Rectal smooth muscle tissue (tissue), 1 donor: Measurements from ENCODE around the gene DNAJB6.
"Not testable (repeated sequence)": the region's sequence is repeated elsewhere in the genome, so short reads cannot be mapped to it uniquely, and the experiment has no call there.

ENCODE experiments used
- H3K27ac ChIP-seq: one replicate; pipeline ENCODE4 v1.7.0; 2013; ENCODE audit warnings: low read depth, low read length, inconsistent platforms
- H3K27me3 ChIP-seq: one replicate; pipeline ENCODE4 v1.7.0; 2013; ENCODE audit warnings: low read length; ENCODE audit not compliant: control insufficient read depth, insufficient read depth
- H3K36me3 ChIP-seq: one replicate; pipeline ENCODE4 v1.7.0; 2013; ENCODE audit warnings: low read length; ENCODE audit not compliant: control insufficient read depth, insufficient read depth
- H3K4me1 ChIP-seq: one replicate; pipeline ENCODE4 v1.7.0; 2013; ENCODE audit warnings: low read length; ENCODE audit not compliant: control insufficient read depth, insufficient read depth
- H3K4me3 ChIP-seq: one replicate; pipeline ENCODE4 v1.7.0; 2013; ENCODE audit warnings: low read length
- H3K9ac ChIP-seq: one replicate; pipeline ENCODE4 v1.7.0; 2013; ENCODE audit warnings: low read length

The DNAJB6 gene

GRCh38 chr7:157442993-157443831, 106.4 kb downstream of the DNAJB6 start:
- H3K27me3 ChIP-seq, result no peaks in the 10 kb centered on the region
- H3K9ac ChIP-seq, result no peak overlapping the region
- no peak overlapping the region for H3K27ac ChIP-seq
- H3K4me1 ChIP-seq, result no peaks in the 10 kb centered on the region
- H3K4me3 ChIP-seq, result no peak overlapping the region
- H3K36me3 ChIP-seq, result no peaks in the 10 kb centered on the region

GRCh38 chr7:157444011-157444842, 107.4 kb downstream of the DNAJB6 start:
- no peak overlapping the region for H3K27ac ChIP-seq
- H3K27me3 ChIP-seq, result no peaks in the 10 kb centered on the region
- no peak overlapping the region for H3K9ac ChIP-seq
- no peaks in the 10 kb centered on the region for H3K36me3 ChIP-seq
- no peaks in the 10 kb centered on the region for H3K4me1 ChIP-seq
- H3K4me3 ChIP-seq, result no peak overlapping the region

- Histone ChIP-seq H3K27ac (no peak overlapping the region), H3K4me1 (no peaks in the 10 kb centered on the region), H3K36me3 (no peaks in the 10 kb centered on the region), H3K27me3 (no peaks in the 10 kb centered on the region), H3K4me3 (no peak overlapping the region), H3K9ac (no peak overlapping the region)
Observed at GRCh38 chr7:157444843-157445135, 108.0 kb downstream of the DNAJB6 start.

- H3K27ac ChIP-seq, result no peak overlapping the region
- no peaks in the 10 kb centered on the region for H3K27me3 ChIP-seq
- H3K9ac ChIP-seq, result no peak overlapping the region
- no peaks in the 10 kb centered on the region for H3K36me3 ChIP-seq
- no peaks in the 10 kb centered on the region for H3K4me1 ChIP-seq
- H3K4me3 ChIP-seq, result no peak overlapping the region
Observed at GRCh38 chr7:157445246-157445955, 108.6 kb downstream of the DNAJB6 start.

GRCh38 chr7:157445956-157446295, 109.1 kb downstream of the DNAJB6 start:
- Histone ChIP-seq H3K4me3 (no peak overlapping the region), H3K36me3 (no peaks in the 10 kb centered on the region)

GRCh38 chr7:157446322-157446721, 109.5 kb downstream of the DNAJB6 start:
- H3K4me1 ChIP-seq, result no peaks in the 10 kb centered on the region

More at GRCh38 chr7:157445956-157446295, 109.1 kb downstream of the DNAJB6 start:
- no peak overlapping the region for H3K27ac ChIP-seq
- no peaks in the 10 kb centered on the region for H3K4me1 ChIP-seq
- H3K9ac ChIP-seq, result no peak overlapping the region
- H3K27me3 ChIP-seq, result no peaks in the 10 kb centered on the region

GRCh38 chr7:157454003-157454402, 117.2 kb downstream of the DNAJB6 start:
- not testable (repeated sequence) for H3K27me3 ChIP-seq, H3K36me3 ChIP-seq, H3K9ac ChIP-seq, H3K4me1 ChIP-seq, H3K4me3 ChIP-seq, H3K27ac ChIP-seq

More at GRCh38 chr7:157446322-157446721, 109.5 kb downstream of the DNAJB6 start:
- H3K9ac ChIP-seq, result no peak overlapping the region
- no peak overlapping the region for H3K27ac ChIP-seq
- H3K27me3 ChIP-seq, result no peaks in the 10 kb centered on the region
- no peak overlapping the region for H3K4me3 ChIP-seq
- no peaks in the 10 kb centered on the region for H3K36me3 ChIP-seq

- H3K36me3 ChIP-seq, result no peaks in the 10 kb centered on the region
- H3K9ac ChIP-seq, result no peak overlapping the region
- H3K27ac ChIP-seq, result no peak overlapping the region
- no peaks in the 10 kb centered on the region for H3K27me3 ChIP-seq
- no peaks in the 10 kb centered on the region for H3K4me1 ChIP-seq
- no peak overlapping the region for H3K4me3 ChIP-seq
Observed at GRCh38 chr7:157457355-157458253, 120.8 kb downstream of the DNAJB6 start.

- no peak overlapping the region for H3K4me3 ChIP-seq
- H3K4me1 ChIP-seq, result no peaks in the 10 kb centered on the region
- no peaks in the 10 kb centered on the region for H3K36me3 ChIP-seq
- no peak overlapping the region for H3K27ac ChIP-seq
- no peaks in the 10 kb centered on the region for H3K27me3 ChIP-seq
- no peak overlapping the region for H3K9ac ChIP-seq
Observed at GRCh38 chr7:157458254-157458633, 121.4 kb downstream of the DNAJB6 start.

GRCh38 chr7:157459966-157460365, 123.2 kb downstream of the DNAJB6 start:
- no peak overlapping the region for H3K27ac ChIP-seq
- no peaks in the 10 kb centered on the region for H3K27me3 ChIP-seq
- H3K36me3 ChIP-seq, result no peaks in the 10 kb centered on the region
- H3K9ac ChIP-seq, result no peak overlapping the region
- H3K4me1 ChIP-seq, result no peaks in the 10 kb centered on the region
- H3K4me3 ChIP-seq, result no peak overlapping the region

GRCh38 chr7:157460721-157461120, 123.9 kb downstream of the DNAJB6 start:
- H3K27me3 ChIP-seq, result no peaks in the 10 kb centered on the region
- no peak overlapping the region for H3K4me3 ChIP-seq

More at GRCh38 chr7:157460721-157461120, 123.9 kb downstream of the DNAJB6 start:
- Histone ChIP-seq H3K9ac (no peak overlapping the region), H3K36me3 (no peaks in the 10 kb centered on the region), H3K4me1 (no peaks in the 10 kb centered on the region), H3K27ac (no peak overlapping the region)
